Tibial nerve (tissue), 4 donors: ENCODE measurements around the gene RRP1B.

Experiments
- EP300 ChIP-seq, 2 donors: sonication (generic); formaldehyde crosslinking; IDR thresholded peaks; one replicate each; pipeline ENCODE4 v1.6.1; 2017; ENCODE audit warnings: antibody characterized with exemption in 2 of 2, mild to moderate bottlenecking in 1 of 2
- POLR2A ChIP-seq, 2 donors: fragments of 450-650 bp; IDR thresholded peaks; one replicate each; pipeline ENCODE4 v1.6.1; 2017; ENCODE audit warnings: antibody characterized with exemption in 2 of 2, mild to moderate bottlenecking in 2 of 2, moderate library complexity in 2 of 2
- TF ChIP-seq, protein P1 (sequence below), 5 experiments: fragments of 200-600 bp in 3 of 5; fragments of 450-650 bp in 2 of 5; sonication (generic) in 3 of 5; IDR thresholded peaks; one replicate each; pipeline ENCODE4 v1.5.1; 2016 to 2019; ENCODE audit warnings: antibody characterized with exemption in 5 of 5, mild to moderate bottlenecking in 3 of 5, moderate library complexity in 2 of 5

- TF ChIP-seq, protein P1, sequence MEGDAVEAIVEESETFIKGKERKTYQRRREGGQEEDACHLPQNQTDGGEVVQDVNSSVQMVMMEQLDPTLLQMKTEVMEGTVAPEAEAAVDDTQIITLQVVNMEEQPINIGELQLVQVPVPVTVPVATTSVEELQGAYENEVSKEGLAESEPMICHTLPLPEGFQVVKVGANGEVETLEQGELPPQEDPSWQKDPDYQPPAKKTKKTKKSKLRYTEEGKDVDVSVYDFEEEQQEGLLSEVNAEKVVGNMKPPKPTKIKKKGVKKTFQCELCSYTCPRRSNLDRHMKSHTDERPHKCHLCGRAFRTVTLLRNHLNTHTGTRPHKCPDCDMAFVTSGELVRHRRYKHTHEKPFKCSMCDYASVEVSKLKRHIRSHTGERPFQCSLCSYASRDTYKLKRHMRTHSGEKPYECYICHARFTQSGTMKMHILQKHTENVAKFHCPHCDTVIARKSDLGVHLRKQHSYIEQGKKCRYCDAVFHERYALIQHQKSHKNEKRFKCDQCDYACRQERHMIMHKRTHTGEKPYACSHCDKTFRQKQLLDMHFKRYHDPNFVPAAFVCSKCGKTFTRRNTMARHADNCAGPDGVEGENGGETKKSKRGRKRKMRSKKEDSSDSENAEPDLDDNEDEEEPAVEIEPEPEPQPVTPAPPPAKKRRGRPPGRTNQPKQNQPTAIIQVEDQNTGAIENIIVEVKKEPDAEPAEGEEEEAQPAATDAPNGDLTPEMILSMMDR (IDR thresholded peaks at IDR 0.05), result no peak
- TF ChIP-seq EP300 (IDR thresholded peaks at IDR 0.05) (no peak), POLR2A (IDR thresholded peaks at IDR 0.05) (no peak)
These were observed 31.9 kb downstream of the RRP1B start for GRCh38 chr21:43691086-43691795.
